GM21825 (cell line): Measurements from ENCODE around the gene SEC22C.

Experiments
- ATAC-seq: cut with Tn5 transposase; IDR thresholded peaks from one replicate; pipeline ENCODE4 v1.9.1; 2021; ENCODE audit warnings: mild to moderate bottlenecking, moderate library complexity; ENCODE audit not compliant: unreplicated experiment

Gene SEC22C

GRCh38 chr3:42501321-42501680 lies 80.5 kb downstream of the SEC22C start:
- no peak for ATAC-seq

GRCh38 chr3:42500909-42501308 lies 80.9 kb downstream of the SEC22C start:
- ATAC-seq: no peak

- ATAC-seq: no peak
Observed at GRCh38 chr3:42500091-42500490, 81.7 kb downstream of the SEC22C start.

GRCh38 chr3:42499478-42499871 lies 82.3 kb downstream of the SEC22C start:
- no peak for ATAC-seq

GRCh38 chr3:42498791-42499477 lies 82.8 kb downstream of the SEC22C start:
- no peak for ATAC-seq

GRCh38 chr3:42498034-42498433 lies 83.7 kb downstream of the SEC22C start:
- ATAC-seq: no peak
